ENCODE measurements around the gene ZXDC.

- TF ChIP-seq POLR2AphosphoS5 (IDR thresholded peaks at IDR 0.05) (no peak), CTCF (IDR thresholded peaks at IDR 0.05) (no peak)
These were observed 75.9 kb downstream of the ZXDC start for GRCh38 chr3:126399756-126400155.
